HG03354 (cell line): ENCODE results near the gene ADCY2.
A peak's percentile ranks its signal among the peaks of the same experiment; 100 is the strongest.

Source experiments
- ATAC-seq: cut with Tn5 transposase; IDR thresholded peaks from one replicate; pipeline ENCODE4 v1.9.1; 2021; ENCODE audit warnings: mild to moderate bottlenecking; ENCODE audit not compliant: unreplicated experiment, poor library complexity, severe bottlenecking

ADCY2 gene

GRCh38 chr5:7846327-7846726 is 450.4 kb downstream of the ADCY2 start:
- ATAC-seq, result no peak

GRCh38 chr5:7848296-7848695 is 452.4 kb downstream of the ADCY2 start:
- ATAC-seq, result no peak

- ATAC-seq, result no peak
Observed at GRCh38 chr5:7849681-7850394, 453.9 kb downstream of the ADCY2 start.

GRCh38 chr5:7850395-7851239 is 454.7 kb downstream of the ADCY2 start, which contains the start of gene CFAP90:
CFAP90 (minus strand) TSS chr5:7851133; CDS start chr5:7851021, 112 bp downstream.
- no peak for ATAC-seq

GRCh38 chr5:7851240-7851592 is 455.3 kb downstream of the ADCY2 start:
- ATAC-seq, result no peak

GRCh38 chr5:7851617-7852289 is 455.8 kb downstream of the ADCY2 start:
- no peak for ATAC-seq

GRCh38 chr5:7852542-7852941 is 456.6 kb downstream of the ADCY2 start:
- no peak for ATAC-seq

- no peak for ATAC-seq
Observed at GRCh38 chr5:7852988-7853387, 457.1 kb downstream of the ADCY2 start.

GRCh38 chr5:7855611-7856010 is 459.7 kb downstream of the ADCY2 start:
- ATAC-seq, result no peak

GRCh38 chr5:7856855-7857254 is 460.9 kb downstream of the ADCY2 start:
- ATAC-seq, result no peak

- no peak for ATAC-seq
Observed at GRCh38 chr5:7857361-7857760, 461.4 kb downstream of the ADCY2 start.

- ATAC-seq, result peak; percentile 45
Observed at GRCh38 chr5:7857926-7858632, 462.1 kb downstream of the ADCY2 start.

- no peak for ATAC-seq
Observed at GRCh38 chr5:7866196-7866595, 470.3 kb downstream of the ADCY2 start.

GRCh38 chr5:7867260-7867659 is 471.3 kb downstream of the ADCY2 start:
- ATAC-seq, result no peak

GRCh38 chr5:7868427-7868772 is 472.5 kb downstream of the ADCY2 start:
- ATAC-seq, result no peak

GRCh38 chr5:7868773-7869473 is 473.0 kb downstream of the ADCY2 start, which contains the start of the genes FASTKD3 and MTRR:
FASTKD3 (minus strand) TSS chr5:7869031; CDS start chr5:7868083, 948 bp downstream.
MTRR (plus strand) TSS chr5:7869148; CDS start chr5:7870795, 1,647 bp downstream.
- ATAC-seq, result peak; percentile 99

GRCh38 chr5:7869474-7870136 is 473.7 kb downstream of the ADCY2 start:
- ATAC-seq, result peak; percentile 41

GRCh38 chr5:7871653-7872052 is 475.7 kb downstream of the ADCY2 start:
- no peak for ATAC-seq
